ENCODE results near the gene CFAP97D1.

DNA sequence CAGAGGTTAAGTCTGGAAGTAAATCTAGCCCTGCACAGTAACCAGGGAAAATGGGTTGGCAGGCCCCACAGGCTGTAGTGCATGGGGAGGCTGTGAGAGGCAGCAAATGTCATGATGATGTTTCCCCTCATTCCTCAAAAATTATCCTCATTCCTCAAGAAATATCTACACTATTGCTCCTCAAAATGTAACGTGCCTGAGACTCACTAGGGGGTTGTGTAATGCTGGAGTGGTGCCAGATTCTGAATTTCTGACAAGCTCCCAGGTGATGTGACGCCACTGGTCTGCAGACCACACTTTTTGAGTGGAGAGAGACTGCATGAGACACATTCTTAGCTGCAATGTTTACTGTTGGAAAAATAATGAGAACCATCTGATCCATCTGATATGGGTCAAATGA lies 53.9 kb downstream of the CFAP97D1 start:
- TF ChIP-seq, protein P1, sequence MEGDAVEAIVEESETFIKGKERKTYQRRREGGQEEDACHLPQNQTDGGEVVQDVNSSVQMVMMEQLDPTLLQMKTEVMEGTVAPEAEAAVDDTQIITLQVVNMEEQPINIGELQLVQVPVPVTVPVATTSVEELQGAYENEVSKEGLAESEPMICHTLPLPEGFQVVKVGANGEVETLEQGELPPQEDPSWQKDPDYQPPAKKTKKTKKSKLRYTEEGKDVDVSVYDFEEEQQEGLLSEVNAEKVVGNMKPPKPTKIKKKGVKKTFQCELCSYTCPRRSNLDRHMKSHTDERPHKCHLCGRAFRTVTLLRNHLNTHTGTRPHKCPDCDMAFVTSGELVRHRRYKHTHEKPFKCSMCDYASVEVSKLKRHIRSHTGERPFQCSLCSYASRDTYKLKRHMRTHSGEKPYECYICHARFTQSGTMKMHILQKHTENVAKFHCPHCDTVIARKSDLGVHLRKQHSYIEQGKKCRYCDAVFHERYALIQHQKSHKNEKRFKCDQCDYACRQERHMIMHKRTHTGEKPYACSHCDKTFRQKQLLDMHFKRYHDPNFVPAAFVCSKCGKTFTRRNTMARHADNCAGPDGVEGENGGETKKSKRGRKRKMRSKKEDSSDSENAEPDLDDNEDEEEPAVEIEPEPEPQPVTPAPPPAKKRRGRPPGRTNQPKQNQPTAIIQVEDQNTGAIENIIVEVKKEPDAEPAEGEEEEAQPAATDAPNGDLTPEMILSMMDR (tag by site-specific recombination; IDR thresholded peaks at IDR 0.05) = no peak
- no peak for TF ChIP-seq ZNF792 (tag by site-specific recombination; IDR thresholded peaks at IDR 0.05)
- TF ChIP-seq, protein P2, sequence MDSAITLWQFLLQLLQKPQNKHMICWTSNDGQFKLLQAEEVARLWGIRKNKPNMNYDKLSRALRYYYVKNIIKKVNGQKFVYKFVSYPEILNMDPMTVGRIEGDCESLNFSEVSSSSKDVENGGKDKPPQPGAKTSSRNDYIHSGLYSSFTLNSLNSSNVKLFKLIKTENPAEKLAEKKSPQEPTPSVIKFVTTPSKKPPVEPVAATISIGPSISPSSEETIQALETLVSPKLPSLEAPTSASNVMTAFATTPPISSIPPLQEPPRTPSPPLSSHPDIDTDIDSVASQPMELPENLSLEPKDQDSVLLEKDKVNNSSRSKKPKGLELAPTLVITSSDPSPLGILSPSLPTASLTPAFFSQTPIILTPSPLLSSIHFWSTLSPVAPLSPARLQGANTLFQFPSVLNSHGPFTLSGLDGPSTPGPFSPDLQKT (IDR thresholded peaks at IDR 0.05; ENCODE audit: borderline replicate concordance, low read depth, low read length) = no peak

Data from HEK293 (cell line).